ENCODE data around the gene NEDD4L. TPM values are rescaled to one million over a fixed set of nuclear protein-coding genes. Genes with fewer than 3 reads are reported as not detected.

Gene NEDD4L
- total and polyA plus RNA-seq, 4 donors = 10.2 to 20.3 (median 13.2) TPM

DNA sequence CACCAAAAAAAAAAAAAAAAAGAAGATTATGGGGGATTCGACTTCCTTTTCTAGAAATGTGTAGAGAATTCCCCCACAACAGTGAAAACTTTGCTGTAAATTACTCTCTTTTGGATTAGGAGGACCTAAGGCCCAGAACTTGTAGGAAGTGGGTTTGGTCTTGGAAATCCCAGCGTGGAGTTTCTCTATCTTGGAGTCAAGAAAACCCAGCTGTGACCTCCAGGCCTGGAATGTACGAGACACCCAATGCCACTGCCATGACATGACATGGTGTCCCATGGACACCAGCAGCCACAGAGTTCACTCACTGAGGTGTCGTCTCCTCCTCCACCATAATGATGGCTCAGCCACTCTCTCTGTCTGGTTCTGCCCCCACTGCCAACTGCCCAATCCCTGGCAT, 382.6 kb downstream of the NEDD4L start:
- DNase-seq (ENCODE audit: low spot score) = no peak
- H3K4me3 ChIP-seq (ENCODE audit: low read depth in 1 of 3, low read length in 3 of 3) = no peak overlapping the region
- H3K27me3 ChIP-seq (ENCODE audit: control insufficient read depth in 4 of 4, insufficient read depth in 4 of 4, low read length in 3 of 4) = no peaks in the 10 kb centered on the region
- WGBS = 88% methylated on average over 4 of the region's 4 CpGs
- no peaks in the 10 kb centered on the region for H3K36me3 ChIP-seq (ENCODE audit: control insufficient read depth in 4 of 4, insufficient read depth in 3 of 4, low read depth in 1 of 4, low read length in 3 of 4)
- no peaks in the 10 kb centered on the region for H3K9me3 ChIP-seq (ENCODE audit: control insufficient read depth in 4 of 4, low read length in 3 of 4)
- H3K27ac ChIP-seq (ENCODE audit: low read depth in 1 of 2, low read length in 2 of 2) = no peak overlapping the region
- no peak overlapping the region for H3K9ac ChIP-seq (ENCODE audit: low read depth in 1 of 2, low read length in 2 of 2)
- TF ChIP-seq, protein P1, sequence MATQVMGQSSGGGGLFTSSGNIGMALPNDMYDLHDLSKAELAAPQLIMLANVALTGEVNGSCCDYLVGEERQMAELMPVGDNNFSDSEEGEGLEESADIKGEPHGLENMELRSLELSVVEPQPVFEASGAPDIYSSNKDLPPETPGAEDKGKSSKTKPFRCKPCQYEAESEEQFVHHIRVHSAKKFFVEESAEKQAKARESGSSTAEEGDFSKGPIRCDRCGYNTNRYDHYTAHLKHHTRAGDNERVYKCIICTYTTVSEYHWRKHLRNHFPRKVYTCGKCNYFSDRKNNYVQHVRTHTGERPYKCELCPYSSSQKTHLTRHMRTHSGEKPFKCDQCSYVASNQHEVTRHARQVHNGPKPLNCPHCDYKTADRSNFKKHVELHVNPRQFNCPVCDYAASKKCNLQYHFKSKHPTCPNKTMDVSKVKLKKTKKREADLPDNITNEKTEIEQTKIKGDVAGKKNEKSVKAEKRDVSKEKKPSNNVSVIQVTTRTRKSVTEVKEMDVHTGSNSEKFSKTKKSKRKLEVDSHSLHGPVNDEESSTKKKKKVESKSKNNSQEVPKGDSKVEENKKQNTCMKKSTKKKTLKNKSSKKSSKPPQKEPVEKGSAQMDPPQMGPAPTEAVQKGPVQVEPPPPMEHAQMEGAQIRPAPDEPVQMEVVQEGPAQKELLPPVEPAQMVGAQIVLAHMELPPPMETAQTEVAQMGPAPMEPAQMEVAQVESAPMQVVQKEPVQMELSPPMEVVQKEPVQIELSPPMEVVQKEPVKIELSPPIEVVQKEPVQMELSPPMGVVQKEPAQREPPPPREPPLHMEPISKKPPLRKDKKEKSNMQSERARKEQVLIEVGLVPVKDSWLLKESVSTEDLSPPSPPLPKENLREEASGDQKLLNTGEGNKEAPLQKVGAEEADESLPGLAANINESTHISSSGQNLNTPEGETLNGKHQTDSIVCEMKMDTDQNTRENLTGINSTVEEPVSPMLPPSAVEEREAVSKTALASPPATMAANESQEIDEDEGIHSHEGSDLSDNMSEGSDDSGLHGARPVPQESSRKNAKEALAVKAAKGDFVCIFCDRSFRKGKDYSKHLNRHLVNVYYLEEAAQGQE (IDR thresholded peaks at IDR 0.05) = no peak
- TF ChIP-seq GABPA (IDR thresholded peaks at IDR 0.05 in 1 of 2, conservative IDR thresholded peaks at IDR 0.05 in 1 of 2) (no peak), HNF4A (conservative IDR thresholded peaks at IDR 0.05) (no peak), SP1 (IDR thresholded peaks at IDR 0.05) (no peak), RXRA (IDR thresholded peaks at IDR 0.05) (no peak), NR2F2 (IDR thresholded peaks at IDR 0.05) (no peak), FOXA1 (IDR thresholded peaks at IDR 0.05) (no peak), YY1 (IDR thresholded peaks at IDR 0.05) (no peak), RAD21 (IDR thresholded peaks at IDR 0.05) (no peak), HNF4G (IDR thresholded peaks at IDR 0.05) (no peak), ATF3 (IDR thresholded peaks at IDR 0.05) (no peak), FOXA2 (IDR thresholded peaks at IDR 0.05) (no peak), EGR1 (IDR thresholded peaks at IDR 0.05; ENCODE audit: low read depth in 2 of 2) (no peak), TAF1 (conservative IDR thresholded peaks at IDR 0.05) (no peak), JUND (IDR thresholded peaks at IDR 0.05) (no peak), ZBTB33 (IDR thresholded peaks at IDR 0.05) (no peak)
- TF ChIP-seq, protein P2, sequence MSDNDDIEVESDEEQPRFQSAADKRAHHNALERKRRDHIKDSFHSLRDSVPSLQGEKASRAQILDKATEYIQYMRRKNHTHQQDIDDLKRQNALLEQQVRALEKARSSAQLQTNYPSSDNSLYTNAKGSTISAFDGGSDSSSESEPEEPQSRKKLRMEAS (IDR thresholded peaks at IDR 0.05) = no peak
- TF ChIP-seq, protein P3, sequence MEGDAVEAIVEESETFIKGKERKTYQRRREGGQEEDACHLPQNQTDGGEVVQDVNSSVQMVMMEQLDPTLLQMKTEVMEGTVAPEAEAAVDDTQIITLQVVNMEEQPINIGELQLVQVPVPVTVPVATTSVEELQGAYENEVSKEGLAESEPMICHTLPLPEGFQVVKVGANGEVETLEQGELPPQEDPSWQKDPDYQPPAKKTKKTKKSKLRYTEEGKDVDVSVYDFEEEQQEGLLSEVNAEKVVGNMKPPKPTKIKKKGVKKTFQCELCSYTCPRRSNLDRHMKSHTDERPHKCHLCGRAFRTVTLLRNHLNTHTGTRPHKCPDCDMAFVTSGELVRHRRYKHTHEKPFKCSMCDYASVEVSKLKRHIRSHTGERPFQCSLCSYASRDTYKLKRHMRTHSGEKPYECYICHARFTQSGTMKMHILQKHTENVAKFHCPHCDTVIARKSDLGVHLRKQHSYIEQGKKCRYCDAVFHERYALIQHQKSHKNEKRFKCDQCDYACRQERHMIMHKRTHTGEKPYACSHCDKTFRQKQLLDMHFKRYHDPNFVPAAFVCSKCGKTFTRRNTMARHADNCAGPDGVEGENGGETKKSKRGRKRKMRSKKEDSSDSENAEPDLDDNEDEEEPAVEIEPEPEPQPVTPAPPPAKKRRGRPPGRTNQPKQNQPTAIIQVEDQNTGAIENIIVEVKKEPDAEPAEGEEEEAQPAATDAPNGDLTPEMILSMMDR (IDR thresholded peaks at IDR 0.05; ENCODE audit: low read depth, low read length, missing input control) = no peak
- peaks cover 3 to 13% (median 8%) of the 10 kb centered on the region in 4 donors for H3K4me1 ChIP-seq (ENCODE audit: control insufficient read depth in 4 of 4, insufficient read depth in 4 of 4, low read length in 3 of 4)

Measured in liver (tissue), 9 donors.